Subcutaneous adipose tissue (tissue), 4 donors: ENCODE measurements around the gene GTPBP1. TPM values are rescaled to one million over a fixed set of nuclear protein-coding genes. Genes with fewer than 3 reads are reported as not detected.

Source experiments
- total RNA-seq, 4 donors: library from RNA; depleted of rRNA; stranded (reverse); fragments of >200 nt; gene quantifications; one replicate each; pipeline ENCODE4 v1.1.0, GENCODE V29; 2016
- TF ChIP-seq, protein P1 (sequence below): fragments of 450-650 bp; IDR thresholded peaks from one replicate; pipeline ENCODE4 v1.5.1; 2016; ENCODE audit warnings: low read depth, mild to moderate bottlenecking, control low read depth, antibody characterized with exemption, moderate library complexity

Gene GTPBP1
- total RNA-seq, 4 donors from 2014 or later, result 15.7 to 35.2 (median 30.0) TPM

- TF ChIP-seq, protein P1, sequence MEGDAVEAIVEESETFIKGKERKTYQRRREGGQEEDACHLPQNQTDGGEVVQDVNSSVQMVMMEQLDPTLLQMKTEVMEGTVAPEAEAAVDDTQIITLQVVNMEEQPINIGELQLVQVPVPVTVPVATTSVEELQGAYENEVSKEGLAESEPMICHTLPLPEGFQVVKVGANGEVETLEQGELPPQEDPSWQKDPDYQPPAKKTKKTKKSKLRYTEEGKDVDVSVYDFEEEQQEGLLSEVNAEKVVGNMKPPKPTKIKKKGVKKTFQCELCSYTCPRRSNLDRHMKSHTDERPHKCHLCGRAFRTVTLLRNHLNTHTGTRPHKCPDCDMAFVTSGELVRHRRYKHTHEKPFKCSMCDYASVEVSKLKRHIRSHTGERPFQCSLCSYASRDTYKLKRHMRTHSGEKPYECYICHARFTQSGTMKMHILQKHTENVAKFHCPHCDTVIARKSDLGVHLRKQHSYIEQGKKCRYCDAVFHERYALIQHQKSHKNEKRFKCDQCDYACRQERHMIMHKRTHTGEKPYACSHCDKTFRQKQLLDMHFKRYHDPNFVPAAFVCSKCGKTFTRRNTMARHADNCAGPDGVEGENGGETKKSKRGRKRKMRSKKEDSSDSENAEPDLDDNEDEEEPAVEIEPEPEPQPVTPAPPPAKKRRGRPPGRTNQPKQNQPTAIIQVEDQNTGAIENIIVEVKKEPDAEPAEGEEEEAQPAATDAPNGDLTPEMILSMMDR, result no peak
Observed at GRCh38 chr22:38718414-38718813, 12.7 kb downstream of the GTPBP1 start.

GRCh38 chr22:38719196-38719595 is 13.5 kb downstream of the GTPBP1 start:
- TF ChIP-seq, protein P1, result no peak

GRCh38 chr22:38720350-38720749 is 14.6 kb downstream of the GTPBP1 start:
- TF ChIP-seq, protein P1, result no peak

DNA sequence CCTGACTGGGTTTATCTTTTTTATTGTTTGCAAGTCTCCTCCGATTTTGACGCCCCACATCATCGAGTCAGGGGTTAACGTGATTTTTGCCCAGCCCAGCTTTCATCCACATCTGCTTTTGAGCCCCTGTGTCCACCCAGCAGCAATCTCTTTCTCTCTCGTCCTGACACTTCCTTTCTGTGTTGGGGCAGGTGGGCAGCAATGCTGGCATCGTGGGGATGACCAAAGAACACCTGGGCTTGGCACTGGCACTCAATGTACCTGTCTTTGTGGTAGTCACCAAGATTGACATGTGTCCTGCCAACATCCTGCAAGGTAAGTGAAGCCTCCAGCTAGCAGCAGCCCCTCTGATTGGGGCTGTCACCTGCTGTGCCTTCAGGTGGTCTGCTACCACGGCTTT is 15.8 kb downstream of the GTPBP1 start:
- TF ChIP-seq, protein P1, result no peak

GRCh38 chr22:38724176-38724575 is 18.4 kb downstream of the GTPBP1 start:
- TF ChIP-seq, protein P1, result no peak

GRCh38 chr22:38724926-38725571 is 19.3 kb downstream of the GTPBP1 start:
- TF ChIP-seq, protein P1, result no peak

GRCh38 chr22:38725900-38726655 is 20.3 kb downstream of the GTPBP1 start:
- TF ChIP-seq, protein P1, result no peak
